Measurements from ENCODE around the gene ADCYAP1. TPM values are rescaled to one million over a fixed set of nuclear protein-coding genes. Genes with fewer than 3 reads are reported as not detected.

Gene ADCYAP1
- total RNA-seq, 4 donors from 2014 or later, result 1.2 to 4.0 (median 2.0) TPM

DNA sequence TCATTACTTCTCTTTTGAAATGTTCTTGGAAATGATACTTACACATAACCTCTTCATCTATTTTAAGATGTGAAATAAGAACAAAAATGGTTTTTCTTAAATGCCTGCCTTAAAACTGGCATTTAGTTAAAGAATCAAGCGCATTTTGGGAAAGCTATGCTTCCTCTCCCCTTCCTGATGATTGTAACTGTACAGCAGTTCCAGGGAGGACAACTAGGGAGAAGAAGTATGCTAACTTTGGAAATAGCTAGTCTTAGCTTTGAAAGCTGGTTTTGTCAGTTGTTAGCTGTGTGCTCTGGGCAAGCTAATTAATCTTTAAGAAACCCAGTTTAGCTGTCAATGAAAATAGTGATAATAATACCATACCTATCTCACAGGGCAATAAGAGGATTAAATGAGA lies 8.4 kb upstream of the ADCYAP1 start:
- no peak for TF ChIP-seq POLR2A (IDR thresholded peaks at IDR 0.05; ENCODE audit: low read depth)
- Histone ChIP-seq H3K36me3 (no peaks in the 10 kb centered on the region), H3K4me1 (no peaks in the 10 kb centered on the region), H3K4me3 (no peak overlapping the region), H3K27ac (replicated peaks in 1 of 4) (no peak overlapping the region), H3K27me3 (peaks cover 0 to 26% (median under 1%) of the 10 kb centered on the region in 4 donors), H3K9me3 (no peaks in the 10 kb centered on the region)
- intact Hi-C loops (cut with DNase I), result no loop called here
- no peak for DNase-seq (ENCODE audit: extremely low spot score)
- WGBS, result 73% methylated on average over 1 of the region's 1 CpG

DNA sequence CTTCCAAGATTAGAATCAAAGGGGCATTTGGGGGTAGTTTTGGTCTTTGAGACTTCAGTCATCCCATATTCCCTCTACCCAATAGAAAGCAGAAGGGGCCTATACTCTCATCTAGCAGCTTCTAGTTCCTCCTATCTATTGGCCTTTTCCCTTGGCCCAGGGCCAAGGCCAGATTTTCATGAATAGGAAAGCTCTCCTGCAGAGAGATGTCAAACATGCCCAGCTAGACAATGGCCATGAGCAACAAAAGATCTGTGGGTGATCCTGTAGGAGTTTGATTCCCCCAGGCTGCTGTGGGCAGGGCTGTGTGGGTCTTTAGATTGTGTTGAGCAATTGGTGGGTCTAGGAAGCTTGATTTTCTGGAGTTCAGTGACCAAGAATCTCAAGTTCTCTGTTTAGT lies 2.9 kb upstream of the ADCYAP1 start:
- intact Hi-C loops (cut with DNase I), result no loop called here
- Histone ChIP-seq H3K27ac (replicated peaks in 1 of 4) (no peak overlapping the region), H3K27me3 (peaks cover 0 to 78% (median 41%) of the 10 kb centered on the region in 4 donors), H3K4me1 (peaks cover 10 to 26% (median 25%) of the 10 kb centered on the region in 4 donors), H3K9me3 (no peaks in the 10 kb centered on the region), H3K36me3 (no peaks in the 10 kb centered on the region), H3K4me3 (no peak overlapping the region)
- DNase-seq (ENCODE audit: extremely low spot score), result no peak
- TF ChIP-seq POLR2AphosphoS5 (IDR thresholded peaks at IDR 0.05) (no peak), EP300 (IDR thresholded peaks at IDR 0.05) (no peak), POLR2A (IDR thresholded peaks at IDR 0.05; ENCODE audit: low read depth) (no peak)
- TF ChIP-seq, protein P1, sequence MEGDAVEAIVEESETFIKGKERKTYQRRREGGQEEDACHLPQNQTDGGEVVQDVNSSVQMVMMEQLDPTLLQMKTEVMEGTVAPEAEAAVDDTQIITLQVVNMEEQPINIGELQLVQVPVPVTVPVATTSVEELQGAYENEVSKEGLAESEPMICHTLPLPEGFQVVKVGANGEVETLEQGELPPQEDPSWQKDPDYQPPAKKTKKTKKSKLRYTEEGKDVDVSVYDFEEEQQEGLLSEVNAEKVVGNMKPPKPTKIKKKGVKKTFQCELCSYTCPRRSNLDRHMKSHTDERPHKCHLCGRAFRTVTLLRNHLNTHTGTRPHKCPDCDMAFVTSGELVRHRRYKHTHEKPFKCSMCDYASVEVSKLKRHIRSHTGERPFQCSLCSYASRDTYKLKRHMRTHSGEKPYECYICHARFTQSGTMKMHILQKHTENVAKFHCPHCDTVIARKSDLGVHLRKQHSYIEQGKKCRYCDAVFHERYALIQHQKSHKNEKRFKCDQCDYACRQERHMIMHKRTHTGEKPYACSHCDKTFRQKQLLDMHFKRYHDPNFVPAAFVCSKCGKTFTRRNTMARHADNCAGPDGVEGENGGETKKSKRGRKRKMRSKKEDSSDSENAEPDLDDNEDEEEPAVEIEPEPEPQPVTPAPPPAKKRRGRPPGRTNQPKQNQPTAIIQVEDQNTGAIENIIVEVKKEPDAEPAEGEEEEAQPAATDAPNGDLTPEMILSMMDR (IDR thresholded peaks at IDR 0.05), result no peak

DNA sequence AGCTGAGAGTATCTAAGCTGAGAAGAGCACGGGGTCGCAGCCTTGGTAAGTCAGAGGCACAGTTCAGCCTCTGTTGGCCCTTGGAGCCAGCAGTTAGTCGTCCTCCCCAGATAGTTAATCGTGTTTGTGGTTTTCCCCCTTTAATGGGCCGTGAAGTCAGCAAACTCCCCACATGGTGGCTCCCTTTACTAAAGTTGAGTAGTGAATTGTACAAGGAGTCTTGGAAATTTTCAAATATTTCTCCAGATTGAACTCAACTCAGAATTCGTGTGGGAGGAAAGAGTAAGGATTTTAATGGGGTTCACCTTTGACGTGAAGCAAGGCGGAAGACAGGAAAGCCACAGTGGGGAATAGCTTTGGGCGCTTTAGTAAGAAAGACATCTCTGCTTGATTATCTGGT lies 2.4 kb upstream of the ADCYAP1 start:
- H3K36me3 ChIP-seq, result no peaks in the 10 kb centered on the region
- no peak overlapping the region for H3K27ac ChIP-seq (replicated peaks in 1 of 4)
- DNase-seq (ENCODE audit: extremely low spot score), result no peak
- TF ChIP-seq, protein P1 (IDR thresholded peaks at IDR 0.05), result no peak
- no peak for TF ChIP-seq POLR2A (IDR thresholded peaks at IDR 0.05; ENCODE audit: low read depth)
- TF ChIP-seq EP300 (IDR thresholded peaks at IDR 0.05), result no peak
- TF ChIP-seq POLR2AphosphoS5 (IDR thresholded peaks at IDR 0.05), result no peak
- WGBS, result 33% methylated on average over 9 of the region's 9 CpGs
- H3K9me3 ChIP-seq, result no peaks in the 10 kb centered on the region
- no peak overlapping the region for H3K4me3 ChIP-seq
- H3K4me1 ChIP-seq, result peaks cover 15 to 31% (median 30%) of the 10 kb centered on the region in 4 donors
- peaks cover 0 to 83% (median 46%) of the 10 kb centered on the region in 4 donors for H3K27me3 ChIP-seq
- intact Hi-C loops (cut with DNase I), result no loop called here

DNA sequence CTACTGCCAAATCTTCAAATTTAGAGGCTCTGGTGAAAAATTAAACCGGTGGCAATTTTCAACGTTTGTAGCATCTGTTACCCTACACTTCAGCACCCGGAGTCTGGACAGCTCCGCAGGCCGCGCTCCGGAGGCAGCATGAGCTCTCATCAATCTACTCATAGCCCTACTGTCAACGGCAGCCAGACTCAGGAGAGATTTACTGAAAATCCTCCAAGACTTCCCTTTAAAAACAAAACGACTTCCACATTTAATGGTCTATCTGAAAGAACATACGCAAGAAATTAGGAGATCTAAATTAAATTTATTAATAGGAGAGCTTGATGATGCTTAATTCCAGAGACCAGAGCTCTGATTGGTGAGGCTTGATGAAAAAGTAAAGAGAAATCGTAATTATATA lies 970 bp upstream of the ADCYAP1 start:
- Histone ChIP-seq H3K4me1 (peaks cover 29 to 46% (median 44%) of the 10 kb centered on the region in 4 donors), H3K27me3 (peaks cover 0 to 94% (median 59%) of the 10 kb centered on the region in 4 donors), H3K36me3 (no peaks in the 10 kb centered on the region), H3K4me3 (no peak overlapping the region), H3K9me3 (no peaks in the 10 kb centered on the region), H3K27ac (replicated peaks in 1 of 4) (no peak overlapping the region)
- intact Hi-C loops (cut with DNase I), result no loop called here
- TF ChIP-seq EP300 (IDR thresholded peaks at IDR 0.05), result no peak
- TF ChIP-seq, protein P1 (IDR thresholded peaks at IDR 0.05), result no peak
- no peak for TF ChIP-seq POLR2AphosphoS5 (IDR thresholded peaks at IDR 0.05)
- TF ChIP-seq POLR2A (IDR thresholded peaks at IDR 0.05; ENCODE audit: low read depth), result no peak
- WGBS, result 6% methylated on average over 11 of the region's 11 CpGs
- no peak for DNase-seq (ENCODE audit: extremely low spot score)

DNA sequence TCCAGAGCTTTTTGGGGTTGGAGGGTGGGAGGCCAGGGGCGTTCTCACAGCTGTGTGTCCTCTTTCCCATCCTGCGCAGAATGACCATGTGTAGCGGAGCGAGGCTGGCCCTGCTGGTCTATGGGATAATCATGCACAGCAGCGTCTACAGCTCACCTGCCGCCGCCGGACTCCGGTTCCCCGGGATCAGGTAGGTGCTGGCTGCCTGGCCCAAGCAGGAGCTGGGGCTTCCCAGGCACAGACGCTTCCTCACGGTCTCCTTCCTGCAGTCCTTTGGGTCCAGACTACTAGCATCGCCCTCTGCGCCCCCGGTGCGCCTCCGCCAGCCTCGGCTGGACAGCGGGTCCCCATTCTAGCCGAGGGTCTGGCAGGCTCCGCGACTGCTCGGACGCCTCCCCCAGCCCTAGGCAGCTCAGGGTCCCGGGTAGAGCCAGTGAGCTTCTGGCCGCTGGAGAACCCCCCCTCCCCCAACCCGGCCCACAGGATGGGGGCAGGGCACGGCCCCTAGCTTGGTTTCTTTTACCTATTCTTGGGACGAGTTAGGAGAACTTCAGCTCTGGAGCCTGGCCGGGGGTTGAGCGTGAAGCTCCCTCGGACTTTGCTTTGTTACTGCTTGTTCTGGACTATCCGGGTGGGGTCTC lies 756 bp downstream of the ADCYAP1 start:
- H3K4me3 ChIP-seq, result no peak overlapping the region
- no peaks in the 10 kb centered on the region for H3K36me3 ChIP-seq
- WGBS, result under 1% methylated on average over 11 of the region's 33 CpGs
- H3K4me1 ChIP-seq, result peaks cover 37 to 53% (median 52%) of the 10 kb centered on the region in 4 donors
- intact Hi-C loops (cut with DNase I), result no loop called here
- H3K27ac ChIP-seq (replicated peaks in 1 of 4), result no peak overlapping the region
- no peak for TF ChIP-seq POLR2A (IDR thresholded peaks at IDR 0.05; ENCODE audit: low read depth)
- no peak for TF ChIP-seq EP300 (IDR thresholded peaks at IDR 0.05)
- TF ChIP-seq, protein P1 (IDR thresholded peaks at IDR 0.05), result no peak
- TF ChIP-seq POLR2AphosphoS5 (IDR thresholded peaks at IDR 0.05), result no peak
- H3K27me3 ChIP-seq, result peaks cover 0 to 97% (median 73%) of the 10 kb centered on the region in 4 donors
- no peaks in the 10 kb centered on the region for H3K9me3 ChIP-seq
- DNase-seq (ENCODE audit: extremely low spot score), result no peak

Data from esophagus muscularis mucosa (tissue), 4 donors.